ENCODE results near the gene KRT74.

DNA sequence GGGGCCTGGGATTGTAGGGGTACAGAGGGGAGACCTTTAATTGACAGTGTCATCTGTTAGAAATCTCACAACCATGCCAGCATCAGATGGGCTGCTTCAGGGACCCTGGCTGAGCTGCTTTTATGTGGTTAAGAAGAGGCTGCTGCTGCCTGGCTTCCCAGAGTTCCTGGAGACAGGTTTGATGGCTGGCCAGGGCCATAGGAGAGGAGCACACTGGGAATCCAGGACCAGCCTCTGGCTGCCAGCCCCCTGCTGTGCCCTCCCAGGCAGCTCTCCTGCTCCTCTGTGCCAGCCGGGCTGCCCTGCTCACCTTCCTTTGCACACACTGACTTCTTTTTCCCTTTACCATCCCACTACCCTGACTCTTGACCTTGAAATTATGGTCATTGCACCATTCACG, 45.2 kb upstream of the KRT74 start:
- TF ChIP-seq EZH2 (IDR thresholded peaks at IDR 0.05; ENCODE audit: insufficient read depth, poor library complexity, severe bottlenecking) (no peak), EZH2phosphoT487 (IDR thresholded peaks at IDR 0.05; ENCODE audit: insufficient read depth, low read depth) (no peak)
